Coronary artery (tissue), 2 donors: ENCODE data around the gene TMEM80.
A peak's percentile ranks its signal among the peaks of the same experiment; 100 is the strongest.

ENCODE experiments used
- DNase-seq: peaks from one replicate; pipeline ENCODE4 v3.0.0-alpha.2; 2017; ENCODE audit warnings: low spot score
- H3K27ac ChIP-seq, 2 donors: fragments of 200-600 bp; sonication (generic); one replicate each; pipeline ENCODE4 v1.5.1; 2016 to 2019
- H3K4me3 ChIP-seq: fragments of 200-600 bp; sonication (generic); 2 replicates; pipeline ENCODE4 v1.5.1; 2016; ENCODE audit warnings: mild to moderate bottlenecking, moderate library complexity
- TF ChIP-seq, protein P1 (sequence below): fragments of 200-600 bp; sonication (generic); IDR thresholded peaks from one replicate; pipeline ENCODE4 v1.5.1; 2019; ENCODE audit warnings: antibody characterized with exemption

TMEM80 gene

DNA sequence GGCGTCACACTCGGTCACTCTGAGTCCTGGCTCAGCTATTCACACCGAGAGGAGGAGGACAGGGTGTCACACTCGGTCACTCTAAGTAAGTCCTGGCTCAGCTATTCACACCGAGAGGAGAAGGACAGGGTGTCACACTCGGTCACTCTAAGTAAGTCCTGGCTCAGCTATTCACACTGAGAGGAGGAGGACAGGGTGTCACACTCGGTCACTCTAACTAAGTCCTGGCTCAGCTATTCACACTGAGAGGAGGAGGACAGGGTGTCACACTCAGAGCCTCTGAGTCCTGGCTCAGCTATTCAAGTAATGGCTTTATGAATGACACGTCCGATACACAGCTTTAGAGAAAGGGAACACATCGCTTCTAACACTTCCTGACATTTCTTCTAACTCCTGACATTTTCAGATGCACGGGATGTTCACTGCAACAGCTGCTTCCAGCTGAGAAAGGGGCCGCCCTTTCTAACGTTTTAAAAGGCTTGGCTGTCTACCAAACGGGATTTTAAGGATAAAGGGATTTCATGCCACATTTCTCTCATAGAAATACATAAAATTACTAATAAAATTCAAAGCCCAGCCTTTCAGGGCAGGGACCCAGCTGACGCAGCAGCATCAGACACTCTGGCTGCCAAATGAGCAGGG is 30.4 kb upstream of the TMEM80 start:
- TF ChIP-seq, protein P1, sequence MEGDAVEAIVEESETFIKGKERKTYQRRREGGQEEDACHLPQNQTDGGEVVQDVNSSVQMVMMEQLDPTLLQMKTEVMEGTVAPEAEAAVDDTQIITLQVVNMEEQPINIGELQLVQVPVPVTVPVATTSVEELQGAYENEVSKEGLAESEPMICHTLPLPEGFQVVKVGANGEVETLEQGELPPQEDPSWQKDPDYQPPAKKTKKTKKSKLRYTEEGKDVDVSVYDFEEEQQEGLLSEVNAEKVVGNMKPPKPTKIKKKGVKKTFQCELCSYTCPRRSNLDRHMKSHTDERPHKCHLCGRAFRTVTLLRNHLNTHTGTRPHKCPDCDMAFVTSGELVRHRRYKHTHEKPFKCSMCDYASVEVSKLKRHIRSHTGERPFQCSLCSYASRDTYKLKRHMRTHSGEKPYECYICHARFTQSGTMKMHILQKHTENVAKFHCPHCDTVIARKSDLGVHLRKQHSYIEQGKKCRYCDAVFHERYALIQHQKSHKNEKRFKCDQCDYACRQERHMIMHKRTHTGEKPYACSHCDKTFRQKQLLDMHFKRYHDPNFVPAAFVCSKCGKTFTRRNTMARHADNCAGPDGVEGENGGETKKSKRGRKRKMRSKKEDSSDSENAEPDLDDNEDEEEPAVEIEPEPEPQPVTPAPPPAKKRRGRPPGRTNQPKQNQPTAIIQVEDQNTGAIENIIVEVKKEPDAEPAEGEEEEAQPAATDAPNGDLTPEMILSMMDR: no peak
- Histone ChIP-seq H3K4me3 (no peak overlapping the region), H3K27ac (peak overlapping the region in 1 of 2 donors; percentile 2)
- no peak for DNase-seq

DNA sequence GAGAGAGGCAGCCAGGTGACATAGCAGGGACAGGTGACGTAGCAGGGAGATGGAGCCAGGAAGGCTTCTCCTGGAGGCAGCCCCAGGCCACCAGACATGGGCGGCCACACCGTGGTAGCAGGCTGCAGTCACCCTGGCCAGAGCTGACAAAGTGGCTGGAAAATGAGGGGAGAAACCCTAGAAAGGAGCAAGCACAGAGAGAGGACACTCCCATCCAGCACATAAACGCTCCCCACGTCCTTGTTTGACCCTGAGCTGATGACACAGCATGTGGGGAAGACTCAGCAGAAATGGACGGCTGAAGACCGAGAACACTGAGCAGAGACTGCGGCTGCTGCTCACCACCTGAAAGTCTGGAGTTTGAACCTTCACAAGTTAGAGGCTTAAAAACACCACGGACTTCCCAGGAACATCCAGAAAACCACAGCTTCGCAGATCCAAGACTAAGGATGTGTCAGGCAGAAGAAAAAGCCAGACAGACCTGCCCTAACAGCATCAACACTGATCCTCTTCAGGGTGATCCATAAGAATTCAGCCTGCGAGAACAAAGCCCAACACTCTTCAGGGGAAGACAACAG is 29.8 kb upstream of the TMEM80 start:
- peak overlapping the region in 1 of 2 donors; percentile 2 for H3K27ac ChIP-seq
- DNase-seq: no peak
- TF ChIP-seq, protein P1: no peak

DNA sequence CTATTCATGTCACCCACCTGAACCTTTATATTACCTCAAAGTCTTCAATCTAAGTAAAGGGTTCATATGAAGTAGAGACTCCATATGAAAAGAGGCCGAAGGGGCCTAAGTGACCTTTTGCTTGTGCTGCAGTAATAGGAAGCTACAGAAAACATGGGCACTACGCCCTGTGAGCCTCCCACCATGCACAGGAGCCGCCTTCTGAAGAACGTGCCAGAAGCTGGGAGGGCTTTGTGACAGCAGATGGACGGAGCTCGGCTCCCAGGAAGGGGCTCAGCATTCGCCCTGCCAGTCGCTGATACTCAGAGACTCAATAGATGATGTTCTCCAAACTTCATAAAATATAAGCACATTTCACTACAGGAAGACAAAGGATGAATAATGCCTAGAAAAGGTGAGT is 21.8 kb upstream of the TMEM80 start:
- no peak for DNase-seq
- Histone ChIP-seq H3K27ac (no peak overlapping the region), H3K4me3 (no peak overlapping the region)
- TF ChIP-seq, protein P1: no peak

More for the DNA sequence above, 29.8 kb upstream of the TMEM80 start:
- H3K4me3 ChIP-seq: no peak overlapping the region

DNA sequence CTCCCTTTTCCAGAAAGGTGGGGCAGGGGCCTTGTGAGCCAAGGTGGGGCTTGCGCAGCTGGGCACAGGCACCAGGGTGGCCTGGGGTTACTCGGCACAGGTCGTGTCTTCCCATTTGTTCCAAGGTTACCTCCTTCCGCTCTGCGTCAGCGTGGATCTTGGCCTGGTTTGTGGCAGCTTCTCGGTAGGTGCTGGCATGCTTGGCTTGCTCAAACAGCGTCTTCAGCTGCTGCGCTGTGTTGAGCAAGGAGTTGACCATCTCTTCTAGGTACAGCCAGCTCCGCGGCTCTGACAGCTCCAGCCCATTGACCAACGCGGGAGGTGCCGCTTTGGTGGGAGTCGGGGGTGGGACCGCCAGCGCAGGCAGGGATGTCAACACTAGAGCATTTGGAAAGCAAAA is 21.2 kb upstream of the TMEM80 start:
- TF ChIP-seq, protein P1: no peak
- Histone ChIP-seq H3K27ac (no peak overlapping the region), H3K4me3 (no peak overlapping the region)
- no peak for DNase-seq

DNA sequence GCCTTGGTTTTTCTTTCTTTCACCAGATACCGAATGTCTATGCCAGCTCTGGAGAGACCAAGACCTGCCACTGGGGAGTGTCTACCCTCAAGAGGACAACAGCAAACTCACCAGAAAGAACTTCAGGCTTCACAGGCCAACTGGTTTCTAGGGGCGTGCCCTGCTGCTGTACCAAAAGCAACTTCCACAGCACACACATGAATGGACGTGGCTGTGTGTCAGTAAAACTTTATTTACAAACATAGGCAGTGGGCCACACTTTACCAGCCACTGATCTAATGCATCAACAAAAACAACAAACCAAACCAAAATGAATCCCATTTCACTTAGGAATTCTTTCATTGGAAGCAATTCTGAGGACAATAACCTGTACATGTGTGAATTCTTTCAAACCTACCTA is 17.3 kb upstream of the TMEM80 start:
- H3K4me3 ChIP-seq: no peak overlapping the region
- DNase-seq: no peak
- TF ChIP-seq, protein P1: no peak
- H3K27ac ChIP-seq: no peak overlapping the region

DNA sequence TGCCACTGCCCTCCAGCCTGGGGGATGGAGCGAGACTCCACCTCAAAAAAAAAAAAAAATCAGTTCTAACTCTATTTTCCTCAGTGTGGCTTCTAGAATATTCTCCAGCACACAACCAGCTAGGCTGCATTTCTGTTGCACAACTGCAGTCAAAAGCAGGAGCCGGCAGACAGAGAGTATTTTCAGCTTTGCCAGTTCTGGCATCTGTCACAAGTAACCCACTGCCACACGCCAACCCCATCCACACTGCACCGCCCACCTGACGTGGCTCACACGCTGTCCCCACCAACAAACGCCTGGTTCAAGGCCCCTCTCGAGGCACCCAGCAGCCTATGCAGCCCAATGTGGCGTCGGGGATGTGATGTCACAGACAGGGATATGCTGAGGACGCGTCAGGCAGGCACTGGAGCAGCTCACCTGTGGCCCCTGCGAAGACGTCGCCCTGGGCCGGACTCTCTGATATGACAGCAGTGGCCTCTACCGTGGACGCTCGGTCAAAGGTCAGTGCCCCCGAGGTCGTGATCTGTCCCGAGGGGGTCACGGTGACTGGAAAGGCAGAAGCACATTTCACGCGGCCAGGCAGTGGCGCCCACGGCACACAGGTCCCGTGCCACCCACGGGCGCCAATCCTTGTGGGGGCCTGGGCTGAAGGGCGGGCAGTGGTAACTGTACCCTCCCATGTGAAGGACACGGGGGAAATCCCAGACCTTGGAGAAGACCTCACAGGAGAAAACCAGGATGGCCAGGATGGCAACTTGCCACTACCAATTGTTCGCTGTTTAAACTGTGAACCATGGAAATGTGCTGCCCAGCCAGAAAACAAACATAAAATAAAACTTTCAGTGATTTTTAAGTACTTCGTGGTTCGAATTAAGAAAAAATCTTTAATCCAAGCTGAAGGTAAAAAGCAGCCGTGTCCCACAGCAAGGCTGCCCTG is 16.1 kb upstream of the TMEM80 start:
- DNase-seq: no peak
- TF ChIP-seq, protein P1: no peak
- H3K27ac ChIP-seq: no peak overlapping the region

More for the DNA sequence above, 16.1 kb upstream of the TMEM80 start:
- no peak overlapping the region for H3K4me3 ChIP-seq
